Mammary epithelial cell (primary cell): ENCODE data around the gene RPTN.

Experiments used
- CTCF ChIP-seq, 2 donors: IDR thresholded peaks in 1 of 2; conservative IDR thresholded peaks in 1 of 2; 2 replicates each; pipeline ENCODE4 v1.5.1; 2011 to 2012; ENCODE audit warnings: inconsistent platforms in 2 of 2, low read length in 2 of 2, mild to moderate bottlenecking in 2 of 2, control low read depth in 1 of 2, low read depth in 1 of 2; ENCODE audit not compliant: insufficient read depth in 1 of 2; ENCODE audit errors: extremely low read depth in 1 of 2
- EZH2 ChIP-seq: IDR thresholded peaks from 2 replicates; pipeline ENCODE4 v1.6.1; 2012; ENCODE audit warnings: low read length, inconsistent platforms, borderline replicate concordance

- TF ChIP-seq CTCF (conservative IDR thresholded peaks at IDR 0.05 in 1 of 2, IDR thresholded peaks at IDR 0.05 in 1 of 2; ENCODE audit: extremely low read depth in 1 of 2, insufficient read depth in 1 of 2, low read depth in 1 of 2, low read length in 2 of 2): no peak
- TF ChIP-seq EZH2: no peak
Observed at GRCh38 chr1:152159144-152159543, at the start of gene RPTN.
